ENCODE data around the gene TTI1.

DNA sequence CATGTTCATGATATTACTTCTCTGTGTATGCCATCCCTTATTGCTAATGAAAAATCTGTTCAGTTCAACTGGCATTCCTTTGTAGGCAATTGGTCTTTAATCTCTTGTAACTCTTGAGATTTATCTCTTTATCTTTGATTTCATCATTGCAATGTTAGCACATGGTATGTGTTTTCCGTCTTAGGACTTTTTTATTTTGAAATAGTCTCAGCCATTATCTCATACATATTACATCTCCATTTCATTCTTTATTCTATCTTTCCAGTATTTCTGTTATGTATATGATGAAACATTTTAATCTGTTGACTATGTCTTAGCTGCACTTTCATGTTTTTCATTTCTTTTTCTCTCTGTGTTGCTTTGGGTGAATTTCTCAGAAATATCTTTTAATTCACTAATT lies 72.2 kb downstream of the TTI1 start:
- TF ChIP-seq, protein P1, sequence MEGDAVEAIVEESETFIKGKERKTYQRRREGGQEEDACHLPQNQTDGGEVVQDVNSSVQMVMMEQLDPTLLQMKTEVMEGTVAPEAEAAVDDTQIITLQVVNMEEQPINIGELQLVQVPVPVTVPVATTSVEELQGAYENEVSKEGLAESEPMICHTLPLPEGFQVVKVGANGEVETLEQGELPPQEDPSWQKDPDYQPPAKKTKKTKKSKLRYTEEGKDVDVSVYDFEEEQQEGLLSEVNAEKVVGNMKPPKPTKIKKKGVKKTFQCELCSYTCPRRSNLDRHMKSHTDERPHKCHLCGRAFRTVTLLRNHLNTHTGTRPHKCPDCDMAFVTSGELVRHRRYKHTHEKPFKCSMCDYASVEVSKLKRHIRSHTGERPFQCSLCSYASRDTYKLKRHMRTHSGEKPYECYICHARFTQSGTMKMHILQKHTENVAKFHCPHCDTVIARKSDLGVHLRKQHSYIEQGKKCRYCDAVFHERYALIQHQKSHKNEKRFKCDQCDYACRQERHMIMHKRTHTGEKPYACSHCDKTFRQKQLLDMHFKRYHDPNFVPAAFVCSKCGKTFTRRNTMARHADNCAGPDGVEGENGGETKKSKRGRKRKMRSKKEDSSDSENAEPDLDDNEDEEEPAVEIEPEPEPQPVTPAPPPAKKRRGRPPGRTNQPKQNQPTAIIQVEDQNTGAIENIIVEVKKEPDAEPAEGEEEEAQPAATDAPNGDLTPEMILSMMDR (IDR thresholded peaks at IDR 0.05; ENCODE audit: insufficient read depth, low read depth, low read length) = no peak
- TF ChIP-seq EZH2 (IDR thresholded peaks at IDR 0.05; ENCODE audit: insufficient read depth, low read length) = no peak
